GM21390 (cell line): ENCODE data around the gene TEX29.

Experiments
- ATAC-seq: cut with Tn5 transposase; IDR thresholded peaks from one replicate; pipeline ENCODE4 v1.9.1; 2021; ENCODE audit not compliant: unreplicated experiment

TEX29 gene

GRCh38 chr13:111365149-111366005 is 44.9 kb downstream of the TEX29 start:
- ATAC-seq, result no peak

DNA sequence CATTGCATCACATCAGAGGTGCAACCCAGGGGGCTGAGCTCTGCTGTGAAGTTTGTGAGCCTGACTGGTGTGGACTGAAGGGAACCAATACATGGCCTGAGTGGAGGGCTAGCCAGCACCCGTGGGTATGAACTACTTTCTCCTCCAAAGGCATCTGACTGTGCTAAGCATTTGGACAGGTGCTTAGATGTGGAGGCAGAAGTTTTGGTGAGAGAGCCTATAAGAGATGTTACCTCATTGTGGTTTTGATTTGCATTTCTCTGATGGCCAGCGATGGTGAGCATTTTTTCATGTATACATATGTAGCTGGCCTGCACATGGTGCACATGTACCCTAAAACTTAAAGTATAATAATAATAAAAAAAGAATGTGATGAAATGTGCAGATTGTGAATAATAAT is 46.9 kb downstream of the TEX29 start:
- no peak for ATAC-seq

DNA sequence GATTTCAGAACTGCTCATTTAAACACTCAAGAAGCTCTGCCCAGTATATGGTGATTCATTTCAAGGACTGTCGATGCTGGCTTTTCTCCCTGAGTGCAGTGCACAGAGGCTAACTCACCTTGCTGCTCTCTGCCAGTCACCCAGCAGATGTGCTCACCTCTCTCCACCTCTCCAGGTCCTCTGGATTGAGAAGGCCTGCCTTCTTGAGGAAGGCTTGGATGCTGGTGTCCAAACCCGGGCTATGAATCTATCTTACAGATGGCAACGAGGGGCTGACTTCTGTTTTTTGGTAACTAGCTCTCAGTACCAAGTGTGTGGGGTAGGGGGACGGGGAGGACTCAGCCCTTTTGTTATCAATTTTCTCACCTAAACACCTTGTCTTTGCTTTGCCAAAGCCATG is 47.6 kb downstream of the TEX29 start:
- no peak for ATAC-seq

- ATAC-seq, result no peak
These were observed 49.7 kb downstream of the TEX29 start for GRCh38 chr13:111370147-111370546.

DNA sequence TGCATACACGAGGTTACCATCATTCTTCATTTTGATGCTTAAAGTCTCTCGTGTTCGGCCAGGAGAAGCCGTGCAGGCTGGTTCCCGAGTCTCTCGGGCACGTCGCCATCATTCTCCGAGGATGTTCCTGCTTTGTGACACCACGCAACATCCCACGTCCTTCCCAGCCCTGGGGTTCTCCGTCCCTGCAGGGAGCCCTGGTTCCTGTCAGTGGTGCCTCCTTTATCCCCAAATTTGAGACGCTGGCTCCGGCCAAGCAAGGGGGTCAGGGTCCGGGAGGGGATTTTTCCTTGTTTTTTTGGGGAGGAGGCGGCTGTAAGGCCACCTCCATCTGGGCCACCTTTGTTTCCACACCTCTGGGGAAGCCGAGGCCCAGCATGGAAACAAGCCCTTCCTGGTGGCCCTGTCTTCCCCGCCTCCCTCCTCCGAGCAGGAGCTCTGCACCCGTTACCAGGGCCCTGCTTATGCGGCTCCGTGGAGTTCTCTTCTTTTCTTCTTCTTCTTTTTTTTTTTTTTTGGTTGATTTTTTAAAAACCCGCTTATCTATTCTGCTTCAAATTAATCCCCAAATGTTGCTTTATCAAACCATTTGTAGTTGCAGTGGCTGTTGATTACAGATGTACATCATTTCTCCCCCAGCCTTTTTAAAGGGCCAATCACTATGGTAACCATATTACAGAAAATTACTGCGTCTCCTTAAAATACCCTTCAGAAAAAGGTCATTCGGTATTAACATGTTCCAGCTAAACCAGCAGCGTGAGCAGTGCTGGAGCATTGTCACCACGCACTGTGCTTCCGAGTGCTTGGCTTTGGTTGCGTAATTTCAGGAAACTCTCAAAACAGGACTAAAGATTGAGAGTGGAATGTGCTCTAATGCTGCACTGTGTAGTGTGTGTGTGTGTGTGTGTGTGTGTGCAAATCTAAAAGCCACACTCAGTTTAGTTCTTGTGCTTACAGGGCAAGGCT is 50.4 kb downstream of the TEX29 start:
- ATAC-seq, result no peak

GRCh38 chr13:111371720-111372119 is 51.3 kb downstream of the TEX29 start:
- ATAC-seq, result no peak

- no peak for ATAC-seq
These were observed 52.4 kb downstream of the TEX29 start for GRCh38 chr13:111372651-111373425.

GRCh38 chr13:111373486-111373885 is 53.0 kb downstream of the TEX29 start:
- ATAC-seq, result no peak

- no peak for ATAC-seq
These were observed 60.0 kb downstream of the TEX29 start for GRCh38 chr13:111380431-111380830.

DNA sequence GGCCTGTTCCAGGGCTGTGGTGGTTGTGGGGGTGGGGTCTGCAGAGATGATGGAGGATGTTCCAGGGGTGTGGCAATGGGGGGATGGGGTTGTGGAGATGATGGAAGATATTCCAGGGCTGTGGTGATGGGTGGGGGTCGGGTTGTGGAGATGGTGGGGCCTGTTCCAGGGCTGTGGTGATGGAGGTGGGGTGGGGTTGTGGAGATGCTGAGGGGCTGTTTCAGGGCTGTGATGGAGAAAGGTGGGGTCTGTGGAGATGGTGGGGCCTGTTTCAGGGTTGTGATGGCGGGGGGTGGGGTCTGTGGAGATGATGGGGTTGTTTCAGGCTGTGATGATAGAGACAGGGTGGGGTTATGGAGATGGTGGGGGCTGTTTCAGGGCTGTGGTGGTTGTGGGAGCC is 62.0 kb downstream of the TEX29 start:
- ATAC-seq, result no peak

GRCh38 chr13:111382877-111383276 is 62.4 kb downstream of the TEX29 start:
- ATAC-seq, result no peak

DNA sequence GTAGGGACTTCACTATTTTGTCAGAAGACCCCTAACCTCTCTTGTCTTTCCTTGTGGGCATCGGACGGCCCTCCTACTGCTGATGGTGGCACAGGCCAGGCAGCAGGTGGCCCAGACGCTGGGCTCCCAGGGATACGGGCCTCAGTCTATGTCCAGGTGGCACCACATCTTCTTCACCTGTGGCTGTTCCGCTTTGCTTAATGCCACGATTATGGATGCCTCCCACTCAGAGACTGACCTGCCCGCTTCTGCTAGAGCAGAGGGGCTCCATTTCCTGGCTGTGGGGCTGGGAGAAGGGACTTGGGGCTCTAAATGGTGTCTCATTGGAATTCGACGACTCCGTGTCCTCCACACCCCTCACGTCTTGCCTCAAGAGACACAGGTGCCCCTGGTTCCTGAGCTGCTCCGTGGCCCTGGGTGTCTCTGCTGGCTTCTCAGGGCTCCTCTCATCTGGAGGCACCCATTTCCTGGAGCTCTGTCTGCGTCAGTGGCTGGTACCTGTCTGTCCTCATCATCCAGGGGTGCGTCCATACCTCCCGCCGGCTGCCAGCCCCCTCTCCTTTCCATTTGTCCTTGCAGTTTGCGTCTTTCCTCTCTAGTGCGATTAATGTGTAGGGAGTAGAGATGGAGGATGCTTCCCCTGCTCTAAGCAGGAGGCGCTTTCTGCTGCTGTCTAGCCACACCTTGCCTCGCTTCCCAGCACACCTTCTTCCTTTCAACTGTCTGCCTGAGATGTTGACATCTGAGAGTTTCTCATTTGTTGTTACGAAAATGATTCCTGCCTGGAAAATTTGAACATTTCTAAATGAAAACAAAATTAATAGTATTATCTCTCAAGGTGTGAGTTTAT is 63.4 kb downstream of the TEX29 start:
- ATAC-seq, result no peak

DNA sequence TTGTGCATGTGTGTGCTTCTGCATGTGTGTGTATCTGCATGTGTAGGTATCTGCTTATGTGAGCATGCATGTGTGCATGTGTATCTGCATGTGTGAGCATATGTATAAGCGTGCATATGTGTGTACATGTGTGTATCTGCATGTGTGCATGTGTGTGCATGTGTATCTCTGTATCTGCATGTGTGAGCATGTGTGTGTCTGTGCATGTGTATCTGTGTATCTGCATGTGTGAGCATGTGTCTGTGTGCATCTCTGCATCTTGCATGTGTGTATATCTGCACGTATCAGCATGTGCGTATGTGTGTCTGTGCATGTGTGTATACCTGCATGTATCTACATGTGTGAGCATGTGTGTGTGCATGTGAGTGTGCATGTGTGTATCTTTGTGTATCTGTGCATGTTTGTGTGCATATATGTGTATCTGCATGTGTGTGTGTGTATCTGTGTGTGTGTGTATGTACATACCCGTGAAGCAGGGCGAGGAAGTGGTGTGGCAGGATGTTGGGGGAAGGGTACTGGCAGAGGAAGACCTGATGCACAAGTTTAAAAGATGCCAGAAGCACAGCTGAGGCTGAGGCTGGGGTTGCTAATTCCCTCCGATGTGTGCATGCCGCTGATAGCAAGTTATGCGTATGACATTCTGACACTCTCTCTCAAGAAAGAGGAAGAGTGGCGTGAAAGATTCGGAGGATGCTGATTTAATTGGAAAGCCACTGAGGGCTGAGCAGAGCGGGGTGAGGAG is 64.2 kb downstream of the TEX29 start:
- ATAC-seq, result no peak

- ATAC-seq, result no peak
These were observed 64.9 kb downstream of the TEX29 start for GRCh38 chr13:111385183-111385857.

DNA sequence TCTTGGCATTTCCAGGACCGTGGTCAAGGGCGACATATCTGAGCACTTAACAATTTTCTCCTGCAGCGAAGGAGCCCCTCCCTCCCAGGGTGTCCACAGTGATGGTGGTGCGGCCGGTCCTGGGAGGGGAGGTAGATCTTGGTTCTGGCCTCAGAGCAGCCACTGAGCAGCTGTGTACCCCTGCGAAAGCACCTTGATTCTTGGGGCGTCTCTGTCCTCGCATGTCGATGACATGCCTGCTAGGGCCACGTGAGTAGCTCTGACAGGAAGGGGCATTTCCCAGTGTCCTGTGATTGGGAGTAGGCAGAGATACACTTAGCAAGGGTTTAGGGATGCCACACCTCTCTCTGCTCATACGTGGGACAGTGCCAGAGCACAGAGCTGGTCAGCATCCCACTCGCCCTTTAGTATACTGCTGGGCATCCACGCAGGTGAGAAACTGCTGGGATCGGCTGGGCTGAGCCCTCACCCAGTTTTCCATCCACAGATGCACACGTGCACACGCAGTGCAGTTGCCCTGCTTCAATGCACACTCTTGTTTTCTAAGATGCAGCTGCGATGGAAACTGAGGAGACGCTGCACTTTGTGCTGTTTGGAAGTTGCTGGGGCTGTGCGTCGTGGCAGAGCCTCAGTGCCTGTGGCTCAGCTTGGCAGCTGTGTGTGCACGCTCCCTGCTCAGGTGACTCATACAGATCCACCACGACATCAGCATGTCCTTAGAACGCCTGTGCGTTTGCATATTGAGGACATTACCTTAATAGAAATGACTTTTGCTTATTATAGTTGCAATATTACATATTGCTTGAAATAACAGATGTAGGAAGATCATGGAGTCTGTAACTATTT is 66.8 kb downstream of the TEX29 start:
- ATAC-seq, result no peak

DNA sequence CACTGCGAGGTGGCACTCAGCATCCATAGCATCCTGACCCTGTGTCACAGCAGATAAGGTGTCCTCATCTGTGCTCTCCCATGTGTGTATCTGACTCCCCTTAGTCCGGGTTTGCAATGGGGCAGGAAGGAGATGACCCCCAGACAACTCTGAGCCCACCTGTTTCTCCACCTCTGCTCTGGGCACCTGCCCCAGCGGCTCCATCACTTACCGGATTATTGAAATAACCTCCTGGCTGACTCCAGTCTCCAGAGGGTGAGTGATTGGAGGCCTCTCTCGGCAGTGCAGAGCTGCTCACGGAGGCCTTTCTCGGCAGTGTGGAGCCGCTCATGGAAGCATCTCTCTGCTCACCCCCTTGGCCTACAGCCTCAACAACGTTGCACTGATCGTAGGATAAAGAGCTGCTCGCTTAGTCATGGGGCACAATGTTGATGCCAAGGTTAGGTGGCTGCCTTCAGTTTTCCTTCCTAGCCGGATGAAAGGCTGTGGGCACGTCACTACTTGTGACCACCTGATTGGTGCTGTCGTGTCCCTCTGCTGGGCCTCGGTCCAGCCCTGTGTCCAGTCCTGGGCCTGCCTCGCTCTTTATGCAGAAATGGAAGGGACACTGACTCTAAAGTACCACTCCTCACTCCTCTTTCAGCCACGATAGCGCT is 67.6 kb downstream of the TEX29 start:
- ATAC-seq, result no peak

DNA sequence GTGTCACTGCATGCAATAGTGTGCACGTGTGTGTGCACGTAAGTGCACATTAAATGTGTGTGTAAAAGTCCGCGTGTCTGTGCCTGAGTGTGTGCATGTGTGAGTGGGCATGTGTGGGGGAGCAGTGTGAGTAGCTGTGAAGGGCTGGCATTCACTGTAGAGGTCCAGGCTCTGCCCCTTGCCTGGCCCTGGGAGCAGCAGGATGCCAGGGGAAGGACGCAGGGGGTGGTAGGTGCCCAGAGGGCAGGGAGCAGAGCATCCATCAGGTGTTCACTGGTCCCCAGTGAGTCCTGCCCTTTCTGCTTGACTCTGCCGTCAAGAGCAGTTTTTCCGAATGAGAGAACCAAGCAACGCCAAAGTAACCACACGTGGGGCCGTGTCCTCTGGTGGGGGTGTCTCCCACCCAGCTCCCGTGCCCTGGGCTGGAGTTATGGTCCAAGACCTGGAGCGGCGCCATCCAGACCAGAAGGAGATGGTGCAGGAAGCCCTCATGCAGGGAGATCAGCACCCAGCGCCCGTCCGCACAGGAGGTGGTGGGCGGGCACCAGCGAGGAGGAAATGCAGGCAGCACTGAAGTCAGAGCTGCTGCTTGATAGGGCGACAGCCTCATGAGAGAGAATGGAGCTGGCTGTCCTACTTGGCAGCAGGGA is 68.5 kb downstream of the TEX29 start:
- no peak for ATAC-seq
